Stimulated activated naive CD8-positive, alpha-beta T cell treated with anti-CD3 and anti-CD28 coated beads, Interleukin-15, amount 100 ng/mL, for 72 hours (primary cell): Measurements from ENCODE around the gene HRG.
A peak's percentile ranks its signal among the peaks of the same experiment; 100 is the strongest.
"Not testable (repeated sequence)": the region's sequence is repeated elsewhere in the genome, so short reads cannot be mapped to it uniquely, and the experiment has no call there.

Experiments
- ATAC-seq: fragments of 150-1000 bp; cut with Tn5 transposase; 2 replicates; pipeline ENCODE4 v1.10.0; 2021; ENCODE audit warnings: mild to moderate bottlenecking, moderate library complexity
- DNase-seq, 2 donors: peaks; one replicate each; pipeline ENCODE4 v3.0.0; 2021 to 2022
- H3K27ac Mint-ChIP-seq, 2 donors: one replicate each; pipeline ENCODE4 v1.8.0; 2022; ENCODE audit warnings: mild to moderate bottlenecking in 2 of 2, mixed read lengths in 2 of 2, moderate library complexity in 2 of 2
- H3K27me3 Mint-ChIP-seq: one replicate; pipeline ENCODE4 v1.8.0; 2022; ENCODE audit warnings: mixed read lengths
- H3K4me1 Mint-ChIP-seq: one replicate; pipeline ENCODE4 v1.8.0; 2022; ENCODE audit warnings: mild to moderate bottlenecking, mixed read lengths
- H3K4me3 Mint-ChIP-seq, 2 donors: one replicate each; pipeline ENCODE4 v1.8.0; 2022; ENCODE audit warnings: mild to moderate bottlenecking in 2 of 2, mixed read lengths in 2 of 2, moderate library complexity in 1 of 2
- H3K9me3 Mint-ChIP-seq, 2 donors: one replicate each; pipeline ENCODE4 v1.8.0; 2022; ENCODE audit warnings: mixed read lengths in 2 of 2

The HRG gene

DNA sequence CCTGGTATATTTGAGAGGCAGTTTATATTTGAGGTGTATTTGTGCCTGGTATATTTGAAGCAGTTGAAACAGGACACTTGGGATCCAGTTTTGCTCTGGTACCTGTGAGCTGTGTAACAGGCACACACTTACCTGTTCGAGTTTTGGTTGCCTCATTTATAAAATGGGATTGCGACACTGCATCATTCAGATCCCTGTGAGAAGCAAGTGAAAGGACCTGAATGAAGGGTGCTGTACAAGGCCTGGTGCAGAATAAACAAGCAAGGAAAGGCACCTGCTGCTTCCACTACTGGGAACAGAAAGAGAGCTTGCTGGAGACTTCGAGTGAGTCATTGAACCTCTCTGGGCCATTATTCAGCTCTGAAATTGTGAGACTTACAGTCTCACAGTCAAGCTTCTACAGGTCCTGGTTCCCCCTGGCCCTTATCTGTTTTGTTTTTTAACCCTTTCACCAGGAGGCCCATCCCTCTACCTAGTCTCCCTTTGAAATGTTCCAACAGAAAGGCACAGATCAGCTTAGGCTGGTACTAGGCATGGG, 14.1 kb upstream of the HRG start:
- Mint-ChIP-seq H3K4me3 (no peak overlapping the region), H3K9me3 (no peaks in the 10 kb centered on the region), H3K27ac (no peak overlapping the region), H3K27me3 (peaks cover 15% of the 10 kb centered on the region), H3K4me1 (peaks cover 4% of the 10 kb centered on the region)
- ATAC-seq (no peak), DNase-seq (no peak)

DNA sequence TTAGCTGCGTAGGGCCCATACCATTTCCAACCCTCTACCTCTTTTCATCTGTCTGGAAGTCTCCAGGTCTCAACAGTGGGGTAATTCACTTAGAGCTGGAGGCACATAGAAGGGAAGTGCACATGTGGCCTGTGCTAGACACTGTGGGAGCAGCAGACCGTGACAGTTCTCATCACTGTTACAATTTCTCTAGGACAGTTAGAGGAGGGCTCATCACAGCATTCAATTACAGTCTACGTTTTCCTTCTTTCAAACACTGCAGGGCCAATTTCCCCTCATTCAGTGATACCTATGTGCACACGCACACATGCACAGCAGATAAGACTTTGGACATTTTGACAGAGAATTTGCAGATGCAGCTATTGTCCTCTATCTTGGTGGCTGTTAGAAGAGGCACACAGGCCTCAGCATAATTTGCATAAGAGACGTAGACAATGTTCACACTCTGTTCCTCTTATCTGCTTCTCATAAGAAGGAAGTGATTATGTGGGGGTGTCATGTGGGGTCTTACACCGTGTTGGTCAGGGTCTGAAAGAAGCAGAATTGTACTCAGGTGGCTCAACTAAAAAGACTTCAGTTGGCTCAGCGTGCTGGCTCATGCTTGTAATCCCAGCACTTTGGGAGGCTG, 12.6 kb upstream of the HRG start:
- Mint-ChIP-seq H3K27me3 (peaks cover 21% of the 10 kb centered on the region), H3K4me1 (peaks cover 4% of the 10 kb centered on the region), H3K4me3 (no peak overlapping the region), H3K9me3 (no peaks in the 10 kb centered on the region), H3K27ac (no peak overlapping the region)
- DNase-seq (no peak), ATAC-seq (no peak)

GRCh38 chr3:186653984-186654383, 11.8 kb upstream of the HRG start:
- H3K4me3 Mint-ChIP-seq, result no peak overlapping the region
- no peaks in the 10 kb centered on the region for H3K9me3 Mint-ChIP-seq
- H3K4me1 Mint-ChIP-seq, result peaks cover 4% of the 10 kb centered on the region
- no peak for ATAC-seq
- no peak overlapping the region for H3K27ac Mint-ChIP-seq
- peaks cover 28% of the 10 kb centered on the region for H3K27me3 Mint-ChIP-seq
- no peak for DNase-seq

DNA sequence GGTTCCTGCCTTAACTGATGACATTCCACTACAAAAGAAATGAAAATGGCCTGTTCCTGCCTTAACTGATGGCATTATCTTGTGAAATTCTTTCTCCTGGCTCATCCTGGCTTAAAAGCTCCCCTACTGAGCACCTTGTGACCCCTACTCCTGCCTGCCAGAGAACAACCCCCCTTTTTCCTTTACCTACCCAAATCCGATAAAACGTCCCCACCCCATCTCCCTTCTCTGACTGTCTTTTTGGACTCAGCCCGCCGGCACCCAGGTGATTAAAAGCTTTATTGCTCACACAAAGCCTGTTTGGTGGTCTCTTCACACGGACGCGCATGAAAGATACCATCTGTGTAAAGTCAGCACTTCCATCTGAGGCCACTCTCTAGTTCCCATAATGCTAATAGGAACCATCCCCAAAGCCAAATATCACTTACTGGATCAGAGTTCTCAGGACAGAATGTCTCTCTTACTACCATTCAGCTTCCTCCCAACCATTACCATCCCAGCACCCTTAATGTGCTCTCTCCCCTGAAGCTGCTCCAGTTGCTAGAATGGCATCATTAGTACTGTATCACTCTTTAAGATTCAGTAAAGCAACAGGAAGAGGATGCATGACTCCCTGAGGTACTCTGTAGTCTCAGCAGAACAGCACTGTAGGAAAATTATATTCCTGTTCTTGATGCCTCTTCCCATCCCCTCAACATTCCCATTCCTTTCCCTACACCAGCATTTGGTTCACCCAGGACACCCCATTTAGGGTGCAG, 2.3 kb upstream of the HRG start:
- H3K4me3 Mint-ChIP-seq, result no peak overlapping the region
- no peaks in the 10 kb centered on the region for H3K9me3 Mint-ChIP-seq
- H3K4me1 Mint-ChIP-seq, result peaks cover 6% of the 10 kb centered on the region
- no peak for ATAC-seq
- peaks cover 30% of the 10 kb centered on the region for H3K27me3 Mint-ChIP-seq
- no peak overlapping the region for H3K27ac Mint-ChIP-seq
- no peak for DNase-seq

- no peak for ATAC-seq
- Mint-ChIP-seq H3K27me3 (peaks cover 24% of the 10 kb centered on the region), H3K9me3 (no peaks in the 10 kb centered on the region), H3K4me3 (no peak overlapping the region), H3K4me1 (peaks cover 8% of the 10 kb centered on the region), H3K27ac (no peak overlapping the region)
- no peak for DNase-seq
Measured at GRCh38 chr3:186664119-186664495, 1.7 kb upstream of the HRG start.

- DNase-seq (no peak), ATAC-seq (no peak)
- H3K27ac Mint-ChIP-seq, result no peak overlapping the region
- H3K4me1 Mint-ChIP-seq, result peaks cover 12% of the 10 kb centered on the region
- peaks cover 20% of the 10 kb centered on the region for H3K27me3 Mint-ChIP-seq
- no peaks in the 10 kb centered on the region for H3K9me3 Mint-ChIP-seq
- H3K4me3 Mint-ChIP-seq, result no peak overlapping the region
Measured at GRCh38 chr3:186664506-186664905, 1.3 kb upstream of the HRG start.

DNA sequence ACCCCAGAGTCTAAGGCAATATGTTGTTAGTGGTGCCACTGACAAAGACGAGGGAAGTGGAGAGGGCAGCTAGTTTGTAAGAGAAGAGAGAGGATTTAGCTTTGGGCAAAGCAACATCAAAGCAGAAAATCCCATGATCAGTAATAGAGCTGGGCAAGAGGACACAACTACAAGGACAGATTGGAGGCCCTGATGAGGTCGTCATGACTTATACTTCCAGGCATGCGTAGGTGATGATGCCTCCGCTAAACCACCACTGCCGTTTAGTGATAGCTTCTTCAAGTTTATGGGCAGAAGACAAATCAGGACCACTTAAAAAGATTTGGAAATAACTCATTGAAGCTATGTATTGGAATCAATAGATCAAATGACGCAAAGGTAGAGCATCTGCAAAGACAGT, 2.6 kb downstream of the HRG start:
- ATAC-seq, result no peak
- Mint-ChIP-seq H3K27ac (no peak overlapping the region), H3K4me1 (peaks cover 17% of the 10 kb centered on the region), H3K27me3 (peaks cover 23% of the 10 kb centered on the region), H3K9me3 (no peaks in the 10 kb centered on the region), H3K4me3 (no peak overlapping the region)
- no peak for DNase-seq

DNA sequence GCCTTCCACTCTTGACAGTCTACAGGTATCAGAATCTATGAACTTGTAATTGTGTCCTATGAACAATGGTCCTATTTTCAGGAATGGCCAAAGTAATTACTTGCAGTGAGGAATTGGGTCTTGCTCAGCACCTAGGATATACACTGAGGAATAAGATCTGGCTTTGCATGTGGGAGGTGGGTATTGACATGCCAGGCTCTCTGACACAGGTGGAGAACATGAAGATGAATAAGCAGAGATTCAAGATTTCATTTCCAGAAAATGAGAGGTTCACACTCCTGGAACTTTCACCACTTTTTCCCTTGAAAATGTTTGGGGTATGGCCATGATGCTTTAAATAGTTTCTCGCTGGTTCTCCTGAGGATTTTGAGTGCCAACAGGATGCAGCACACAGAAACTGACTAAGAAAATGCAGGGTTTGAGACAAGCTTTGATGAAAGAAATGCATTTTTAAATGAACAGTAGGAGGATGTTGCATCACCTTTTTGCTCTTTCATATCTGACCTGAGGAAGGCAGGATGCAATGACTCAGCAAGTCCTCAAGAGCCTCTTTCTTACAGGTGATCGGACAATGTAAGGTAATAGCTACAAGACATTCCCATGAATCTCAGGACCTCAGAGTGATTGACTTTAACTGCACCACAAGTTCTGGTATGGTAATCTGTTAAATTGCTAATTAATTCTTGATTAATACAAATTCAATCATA, 3.7 kb downstream of the HRG start:
- peaks cover 17% of the 10 kb centered on the region for H3K4me1 Mint-ChIP-seq
- H3K4me3 Mint-ChIP-seq, result peak overlapping the region; percentile 1 to 13
- DNase-seq (no peak), ATAC-seq (peak; percentile 84)
- H3K9me3 Mint-ChIP-seq, result no peaks in the 10 kb centered on the region
- peaks cover 19% of the 10 kb centered on the region for H3K27me3 Mint-ChIP-seq
- peak overlapping the region; percentile 75 to 89 for H3K27ac Mint-ChIP-seq

GRCh38 chr3:186670155-186670554, 4.3 kb downstream of the HRG start:
- ATAC-seq (no peak), DNase-seq (no peak)
- Mint-ChIP-seq H3K4me1 (peaks cover 17% of the 10 kb centered on the region), H3K4me3 (no peak overlapping the region), H3K27ac (peak overlapping the region in 1 of 2 donors; percentile 39), H3K27me3 (peaks cover 25% of the 10 kb centered on the region), H3K9me3 (no peaks in the 10 kb centered on the region)

DNA sequence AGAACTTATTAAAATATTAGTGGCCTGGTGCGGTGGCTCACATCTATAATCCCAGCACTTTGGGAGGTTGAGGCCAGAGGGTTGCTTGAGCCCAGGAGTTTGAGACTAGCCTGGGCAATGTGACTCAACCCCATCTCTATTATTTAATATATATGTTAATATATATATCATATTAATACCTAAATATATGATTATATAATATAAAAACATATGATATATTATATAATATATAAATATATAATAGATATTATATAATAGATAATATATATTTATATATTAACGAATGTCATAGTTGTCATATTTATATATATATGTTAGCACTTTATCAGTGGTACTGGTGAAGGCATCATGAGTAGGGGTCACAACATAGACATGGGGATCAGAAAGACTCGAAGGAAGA, 5.2 kb downstream of the HRG start:
- H3K9me3 Mint-ChIP-seq, result no peaks in the 10 kb centered on the region
- peaks cover 28% of the 10 kb centered on the region for H3K27me3 Mint-ChIP-seq
- H3K27ac Mint-ChIP-seq, result no peak overlapping the region
- no peak for DNase-seq
- peaks cover 17% of the 10 kb centered on the region for H3K4me1 Mint-ChIP-seq
- ATAC-seq, result no peak
- no peak overlapping the region for H3K4me3 Mint-ChIP-seq

DNA sequence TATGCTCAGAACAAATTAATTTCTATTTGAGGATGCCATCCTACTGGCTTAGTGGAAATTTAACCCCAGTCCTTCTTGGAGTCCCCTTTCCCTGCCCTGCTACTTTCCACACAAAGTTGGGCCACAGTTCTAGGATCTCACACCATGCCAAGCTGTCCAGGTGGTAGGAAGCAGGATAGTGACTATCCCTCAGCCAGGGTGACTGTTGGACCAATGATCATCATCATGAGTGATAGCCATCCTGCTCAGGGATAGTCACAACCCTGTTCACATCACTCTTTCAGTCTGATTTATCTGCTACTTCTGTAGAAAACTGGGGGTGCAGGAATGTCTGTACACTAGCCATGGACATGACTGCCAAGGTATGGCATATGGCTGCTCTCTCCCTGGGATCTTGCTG, 12.8 kb downstream of the HRG start:
- H3K27ac Mint-ChIP-seq, result no peak overlapping the region
- no peaks in the 10 kb centered on the region for H3K4me1 Mint-ChIP-seq
- peaks cover 64% of the 10 kb centered on the region for H3K27me3 Mint-ChIP-seq
- DNase-seq (no peak), ATAC-seq (no peak)
- H3K4me3 Mint-ChIP-seq, result no peak overlapping the region
- H3K9me3 Mint-ChIP-seq, result peaks cover 0 to 6% of the 10 kb centered on the region in 2 donors

DNA sequence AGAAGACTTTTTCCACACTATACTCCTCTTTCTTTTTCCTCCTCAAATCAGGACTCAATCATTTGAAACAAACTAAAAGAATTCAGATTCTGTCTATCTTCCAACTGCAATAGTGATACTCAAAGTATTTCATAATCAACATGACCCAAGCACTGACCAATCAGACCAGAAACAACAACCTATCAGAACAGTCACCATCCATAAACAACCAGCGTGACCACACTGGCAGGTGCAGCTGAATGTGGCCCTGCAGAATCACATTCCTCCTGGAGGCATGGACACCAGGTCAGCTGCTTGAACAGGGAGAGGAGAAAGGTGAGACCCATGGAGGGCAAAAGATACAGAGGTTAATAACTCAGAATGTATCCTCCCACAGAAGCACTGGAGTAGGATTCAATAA, 13.3 kb downstream of the HRG start:
- Mint-ChIP-seq H3K27me3 (peaks cover 63% of the 10 kb centered on the region), H3K27ac (no peak overlapping the region), H3K9me3 (peaks cover 0 to 6% of the 10 kb centered on the region in 2 donors), H3K4me1 (no peaks in the 10 kb centered on the region), H3K4me3 (no peak overlapping the region)
- DNase-seq (no peak), ATAC-seq (no peak)

- Mint-ChIP-seq H3K9me3 (peaks cover 13 to 20% of the 10 kb centered on the region in 2 donors), H3K4me1 (no peaks in the 10 kb centered on the region), H3K27me3 (peaks cover 62% of the 10 kb centered on the region), H3K27ac (no peak overlapping the region), H3K4me3 (no peak overlapping the region)
- no peak for DNase-seq
- no peak for ATAC-seq
Measured at GRCh38 chr3:186680869-186681268, 15.1 kb downstream of the HRG start.

DNA sequence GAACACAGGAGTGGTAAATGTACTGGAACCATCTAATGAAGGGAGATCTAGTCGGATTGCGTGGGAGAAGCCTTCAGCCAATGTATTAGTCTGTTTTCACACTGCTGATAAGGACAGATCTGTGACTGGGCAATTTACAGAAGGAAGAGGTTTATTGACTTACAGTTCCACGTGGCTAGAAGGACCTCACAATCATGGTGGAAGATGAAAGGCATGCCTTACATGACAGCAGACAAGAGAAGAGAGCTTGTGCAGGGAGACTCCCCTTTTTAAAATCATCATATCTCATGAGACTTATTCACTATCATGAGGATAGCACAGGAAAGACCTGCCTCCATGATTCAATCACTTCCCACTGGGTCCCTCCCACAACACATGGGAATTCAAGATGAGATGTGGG, 17.0 kb downstream of the HRG start:
- ATAC-seq, result no peak
- no peak overlapping the region for H3K27ac Mint-ChIP-seq
- H3K9me3 Mint-ChIP-seq, result peaks cover 21 to 25% of the 10 kb centered on the region in 2 donors
- H3K4me1 Mint-ChIP-seq, result no peaks in the 10 kb centered on the region
- DNase-seq, result no peak
- no peak overlapping the region for H3K4me3 Mint-ChIP-seq
- H3K27me3 Mint-ChIP-seq, result peaks cover 66% of the 10 kb centered on the region

- DNase-seq (no peak), ATAC-seq (no peak)
- H3K9me3 Mint-ChIP-seq, result peaks cover 21 to 25% of the 10 kb centered on the region in 2 donors
- H3K27me3 Mint-ChIP-seq, result peaks cover 63% of the 10 kb centered on the region
- no peak overlapping the region for H3K4me3 Mint-ChIP-seq
- no peaks in the 10 kb centered on the region for H3K4me1 Mint-ChIP-seq
- no peak overlapping the region for H3K27ac Mint-ChIP-seq
Measured at GRCh38 chr3:186683979-186684378, 18.2 kb downstream of the HRG start.

DNA sequence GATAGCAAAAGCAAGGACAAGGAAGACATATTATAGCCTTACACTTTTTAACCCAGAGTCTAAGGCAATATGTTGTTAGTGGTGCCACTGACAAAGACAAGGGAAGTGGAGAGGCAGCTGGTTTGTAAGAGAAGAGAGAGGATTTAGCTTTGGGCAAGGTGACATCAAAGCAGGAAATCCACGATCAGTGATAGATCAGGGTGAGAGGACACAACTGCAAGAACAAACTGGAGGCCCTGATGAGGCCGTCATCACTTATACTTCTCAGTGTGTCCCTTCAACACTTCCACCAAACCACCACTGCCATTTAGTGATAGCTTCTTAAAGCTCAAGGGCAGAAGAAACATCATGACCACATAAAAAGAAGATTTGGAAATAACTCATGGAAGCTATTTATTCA, 20.7 kb downstream of the HRG start:
- H3K27me3 Mint-ChIP-seq, result peaks cover 58% of the 10 kb centered on the region
- H3K9me3 Mint-ChIP-seq, result peaks cover 21 to 25% of the 10 kb centered on the region in 2 donors
- H3K4me1 Mint-ChIP-seq, DNase-seq, H3K27ac Mint-ChIP-seq, ATAC-seq, H3K4me3 Mint-ChIP-seq: not testable (repeated sequence)
